Right lobe of liver (tissue), 6 donors: ENCODE results near the gene GCK. TPM values are rescaled to one million over a fixed set of nuclear protein-coding genes. Genes with fewer than 3 reads are reported as not detected.
"Not testable (repeated sequence)": the region's sequence is repeated elsewhere in the genome, so short reads cannot be mapped to it uniquely, and the experiment has no call there.

Experiments
- ATAC-seq, 4 donors: fragments of 200-7000 bp; cut with Tn5 transposase; one replicate each; pipeline ENCODE4 v1.9.1; 2020; ENCODE audit warnings: mild to moderate bottlenecking in 4 of 4, moderate library complexity in 4 of 4
- DNase-seq, 3 donors: peaks; one replicate each; pipeline ENCODE4 v3.0.0-alpha.2; 2020
- H3K27ac ChIP-seq, 3 donors: fragments of 200-600 bp; one replicate each; pipeline ENCODE4 v1.8.0; 2022
- H3K27me3 ChIP-seq, 2 donors: fragments of 200-600 bp; one replicate each; pipeline ENCODE4 v1.8.0; 2022
- H3K36me3 ChIP-seq, 4 donors: fragments of 200-600 bp; sonication (generic) in 1 of 4; one replicate each; pipeline versions ENCODE4 v1.5.1 to v1.8.0; 2017 to 2022; ENCODE audit warnings: control low read depth in 1 of 4
- H3K4me1 ChIP-seq, 4 donors: fragments of 200-600 bp; sonication (generic) in 1 of 4; one replicate each; pipeline versions ENCODE4 v1.5.1 to v1.8.0; 2017 to 2022; ENCODE audit warnings: control low read depth in 1 of 4
- H3K4me3 ChIP-seq, 3 donors: fragments of 200-600 bp; one replicate each; pipeline ENCODE4 v1.8.0; 2022
- H3K9me3 ChIP-seq, 4 donors: fragments of 200-600 bp; sonication (generic) in 1 of 4; one replicate each; pipeline versions ENCODE4 v1.5.1 to v1.8.0; 2017 to 2022; ENCODE audit warnings: control low read depth in 1 of 4
- POLR2A ChIP-seq: fragments of 450-650 bp; IDR thresholded peaks from one replicate; pipeline ENCODE4 v1.6.1; 2017; ENCODE audit warnings: antibody characterized with exemption, mild to moderate bottlenecking
- WGBS: methylation state at CpG from one replicate; pipeline ENCODE4 v1.1.6; 2018; ENCODE audit warnings: low coverage, low lambda C conversion rate; ENCODE audit not compliant: insufficient coverage; ENCODE audit errors: missing lambda C conversion rate; 5-methylcytosine and 5-hydroxymethylcytosine counted together
- intact Hi-C, 2 donors: fragments of 100-400 bp; cut with DNase I; formaldehyde crosslinking; loops; one replicate each; pipeline versions ENCODE4 v1.11.2 to v1.14.1; 2022
- total RNA-seq, 6 experiments: library from RNA; depleted of rRNA in 2 of 6; stranded (reverse); fragments of >200 nt in 2 of 6; fragmentation: NEBNext Ultra II Directional in 3 of 6; extraction: Animal tissue kit (Norgen Biotek cat#: 25700) in 3 of 6; gene quantifications; one replicate each; pipeline versions ENCODE4 v1.1.0 to v1.2.4, GENCODE V29; 2016 to 2023
- TF ChIP-seq, protein P1 (sequence below), 4 donors: fragments of 200-600 bp in 3 of 4; fragments of 450-650 bp in 1 of 4; IDR thresholded peaks; one replicate each; pipeline versions ENCODE4 v1.5.1 to v1.8.0; 2016 to 2022; ENCODE audit warnings: antibody characterized with exemption in 4 of 4, mild to moderate bottlenecking in 2 of 4
- donor health status: DM: no; HTN: yes; CAD: no.
- donor health status: DM: no; HTN: no; CAD: no.
- donor health status: DM: no; HTN: no; CAD: no.
- donor health status: DM: no; HTN: yes; CAD: no.
- donor health status: DM: no; HTN: yes; CAD: no.

GCK gene
- total RNA-seq, 6 experiments from 2014 or later, result 0.50 to 5.9 (median 2.0) TPM

GRCh38 chr7:44172803-44173424 is 16.3 kb downstream of the GCK start:
- TF ChIP-seq, protein P1, sequence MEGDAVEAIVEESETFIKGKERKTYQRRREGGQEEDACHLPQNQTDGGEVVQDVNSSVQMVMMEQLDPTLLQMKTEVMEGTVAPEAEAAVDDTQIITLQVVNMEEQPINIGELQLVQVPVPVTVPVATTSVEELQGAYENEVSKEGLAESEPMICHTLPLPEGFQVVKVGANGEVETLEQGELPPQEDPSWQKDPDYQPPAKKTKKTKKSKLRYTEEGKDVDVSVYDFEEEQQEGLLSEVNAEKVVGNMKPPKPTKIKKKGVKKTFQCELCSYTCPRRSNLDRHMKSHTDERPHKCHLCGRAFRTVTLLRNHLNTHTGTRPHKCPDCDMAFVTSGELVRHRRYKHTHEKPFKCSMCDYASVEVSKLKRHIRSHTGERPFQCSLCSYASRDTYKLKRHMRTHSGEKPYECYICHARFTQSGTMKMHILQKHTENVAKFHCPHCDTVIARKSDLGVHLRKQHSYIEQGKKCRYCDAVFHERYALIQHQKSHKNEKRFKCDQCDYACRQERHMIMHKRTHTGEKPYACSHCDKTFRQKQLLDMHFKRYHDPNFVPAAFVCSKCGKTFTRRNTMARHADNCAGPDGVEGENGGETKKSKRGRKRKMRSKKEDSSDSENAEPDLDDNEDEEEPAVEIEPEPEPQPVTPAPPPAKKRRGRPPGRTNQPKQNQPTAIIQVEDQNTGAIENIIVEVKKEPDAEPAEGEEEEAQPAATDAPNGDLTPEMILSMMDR (IDR thresholded peaks at IDR 0.05), result no peak
- TF ChIP-seq POLR2A, result no peak
- Histone ChIP-seq H3K4me1 (no peaks in the 10 kb centered on the region), H3K9me3 (no peaks in the 10 kb centered on the region), H3K4me3 (no peak overlapping the region), H3K36me3 (no peaks in the 10 kb centered on the region), H3K27ac (no peak overlapping the region), H3K27me3 (no peaks in the 10 kb centered on the region)
- no peak for ATAC-seq
- no peak for DNase-seq
- intact Hi-C loops, result no loop called here
- 84% methylated on average over 6 of the region's 6 CpGs for WGBS

DNA sequence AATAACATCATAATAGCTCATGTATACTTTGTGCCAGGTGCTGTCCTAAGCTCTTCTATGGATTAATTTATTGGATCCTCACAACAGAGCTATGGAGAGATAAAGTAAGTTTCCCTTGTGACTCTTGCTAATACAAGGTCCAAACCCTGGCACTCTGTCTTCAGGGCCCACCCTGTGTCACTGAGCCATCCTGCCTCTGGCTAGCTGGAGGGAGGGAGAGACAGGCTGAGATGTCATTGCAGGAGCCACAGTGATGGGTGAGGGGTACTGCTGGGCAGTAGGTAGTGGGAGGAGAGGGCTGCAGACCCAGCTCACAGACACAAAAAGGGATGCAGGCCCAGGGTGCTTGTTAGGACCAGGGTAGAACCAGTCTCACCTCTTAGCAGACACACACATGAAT is 16.9 kb downstream of the GCK start:
- H3K36me3 ChIP-seq, result no peaks in the 10 kb centered on the region

DNA sequence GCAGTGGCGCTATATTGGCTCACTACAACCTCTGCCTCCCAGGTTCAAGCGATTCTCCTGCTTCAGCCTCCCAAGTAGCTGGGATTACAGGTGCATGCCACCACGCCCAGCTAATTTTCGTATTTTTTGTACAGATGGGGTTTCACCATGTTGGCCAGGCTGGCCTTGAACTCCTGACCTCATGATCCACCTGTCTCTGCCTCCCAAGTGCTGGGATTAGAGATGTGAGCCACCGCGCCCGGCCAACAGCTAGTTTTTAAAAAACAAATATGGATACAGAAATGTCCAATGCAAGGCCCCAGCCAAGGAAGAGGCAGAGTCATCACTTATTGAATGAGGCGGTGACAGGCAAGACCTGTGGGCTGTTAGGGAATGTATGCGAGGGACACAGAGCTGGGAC is 17.3 kb downstream of the GCK start:
- ATAC-seq, H3K36me3 ChIP-seq, intact Hi-C loops, H3K4me1 ChIP-seq, H3K27ac ChIP-seq, H3K9me3 ChIP-seq, H3K27me3 ChIP-seq, H3K4me3 ChIP-seq: not testable (repeated sequence)
- DNase-seq, result peak in 1 of 3 donors; percentile 14
- 83% methylated on average over 7 of the region's 9 CpGs for WGBS

More for the DNA sequence above, 16.9 kb downstream of the GCK start:
- Histone ChIP-seq H3K4me3 (no peak overlapping the region), H3K9me3 (no peaks in the 10 kb centered on the region), H3K27me3 (no peaks in the 10 kb centered on the region), H3K4me1 (no peaks in the 10 kb centered on the region), H3K27ac (no peak overlapping the region)
- no peak for ATAC-seq
- intact Hi-C loops, result no loop called here
- TF ChIP-seq, protein P1 (IDR thresholded peaks at IDR 0.05), result no peak
- no peak for TF ChIP-seq POLR2A
- DNase-seq, result peak in 1 of 3 donors; percentile 16

- DNase-seq, result no peak
- Histone ChIP-seq H3K4me3 (no peak overlapping the region), H3K4me1 (peaks cover 0 to 8% (median 2%) of the 10 kb centered on the region in 4 donors), H3K27ac (no peak overlapping the region), H3K36me3 (no peaks in the 10 kb centered on the region), H3K27me3 (no peaks in the 10 kb centered on the region), H3K9me3 (no peaks in the 10 kb centered on the region)
- ATAC-seq, result no peak
- TF ChIP-seq, protein P1 (IDR thresholded peaks at IDR 0.05), result no peak
- TF ChIP-seq POLR2A, result no peak
- intact Hi-C loops, result no loop called here
Observed at GRCh38 chr7:44167920-44168319, 21.3 kb downstream of the GCK start.

GRCh38 chr7:44163591-44163990 is 25.6 kb downstream of the GCK start:
- WGBS, result 33% methylated on average over 1 of the region's 1 CpG
- Histone ChIP-seq H3K27me3 (no peaks in the 10 kb centered on the region), H3K36me3 (no peaks in the 10 kb centered on the region), H3K4me1 (peaks cover 0 to 47% (median 24%) of the 10 kb centered on the region in 4 donors), H3K4me3 (no peak overlapping the region), H3K9me3 (no peaks in the 10 kb centered on the region), H3K27ac (peak overlapping the region in 1 of 3 donors; percentile 60)
- intact Hi-C loops, result no loop called here
- ATAC-seq (no peak), DNase-seq (no peak)
- TF ChIP-seq POLR2A, result no peak
- TF ChIP-seq, protein P1 (IDR thresholded peaks at IDR 0.05), result no peak
